A375 (cell line): ENCODE results near the gene PDHA2. TPM values are rescaled to one million over a fixed set of nuclear protein-coding genes. Genes with fewer than 3 reads are reported as not detected.

Experiments
- small RNA-seq: library from RNA; depleted of rRNA; stranded (forward); fragments of <200 nt; gene quantifications from one replicate; pipeline ENCODE3, GENCODE V24; 2014
- total RNA-seq: library from RNA; depleted of rRNA; stranded (reverse); fragments of >200 nt; shearing (Covaris generic); gene quantifications from 2 replicates; pipeline ENCODE4 v1.2.3, GENCODE V29; 2014; rRNA removed

Gene PDHA2
- not detected in 2 replicates for total RNA-seq

GRCh38 chr4:95839891-95840290 lies at the start of gene PDHA2:
PDHA2 (plus strand) TSS chr4:95840093; CDS start chr4:95840151, 58 bp downstream.

Small RNA genes lying within 50 kb of the gene (small RNA-seq; reads per million reads assigned to genes)
- gene RNU6-1059P, result not detected
